Mesenchymal stem cell (in vitro differentiated cells and primary cell): ENCODE measurements around the gene TCF21.

Experiments
- DNase-seq: peaks from one replicate; pipeline ENCODE4 v3.0.0-alpha.2; 2013
- H2AFZ ChIP-seq: one replicate; pipeline ENCODE4 v1.6.1; 2013; ENCODE audit warnings: low read depth, mild to moderate bottlenecking, control low read depth, inconsistent platforms, low read length, moderate library complexity
- H2AK5ac ChIP-seq: 2 replicates; pipeline ENCODE4 v1.6.1; 2013; ENCODE audit warnings: low read length, moderate library complexity, mild to moderate bottlenecking, inconsistent platforms; ENCODE audit not compliant: severe bottlenecking
- H2BK120ac ChIP-seq: one replicate; pipeline ENCODE4 v1.6.1; 2013; ENCODE audit warnings: low read depth, mild to moderate bottlenecking, inconsistent platforms, low read length, moderate library complexity
- H2BK12ac ChIP-seq, 2 experiments: one replicate each; pipeline ENCODE4 v1.6.1; 2013; ENCODE audit warnings: inconsistent platforms in 2 of 2, low read length in 2 of 2, mild to moderate bottlenecking in 2 of 2, moderate library complexity in 2 of 2, control low read depth in 1 of 2
- H2BK15ac ChIP-seq: one replicate; pipeline ENCODE4 v1.6.1; 2013; ENCODE audit warnings: mild to moderate bottlenecking, low read depth, inconsistent platforms; ENCODE audit not compliant: poor library complexity, severe bottlenecking
- H2BK5ac ChIP-seq: 2 replicates; pipeline ENCODE4 v1.6.1; 2013; ENCODE audit warnings: low read depth, mild to moderate bottlenecking, low read length, control low read depth, inconsistent platforms; ENCODE audit not compliant: poor library complexity, severe bottlenecking
- H3K14ac ChIP-seq, 2 experiments: one replicate each; pipeline ENCODE4 v1.6.1; 2013; ENCODE audit warnings: inconsistent platforms in 2 of 2, low read length in 2 of 2, control low read depth in 1 of 2, mild to moderate bottlenecking in 1 of 2, moderate library complexity in 1 of 2
- H3K18ac ChIP-seq, 2 experiments: one replicate each; pipeline ENCODE4 v1.6.1; 2013; ENCODE audit warnings: inconsistent platforms in 2 of 2, low read length in 2 of 2, control low read depth in 1 of 2, low read depth in 1 of 2, mild to moderate bottlenecking in 1 of 2
- H3K23ac ChIP-seq, 2 experiments: one replicate each; pipeline ENCODE4 v1.6.1; 2013; ENCODE audit warnings: inconsistent platforms in 2 of 2, low read length in 2 of 2, mild to moderate bottlenecking in 2 of 2, moderate library complexity in 2 of 2, control low read depth in 1 of 2
- H3K27ac ChIP-seq: 2 replicates; pipeline ENCODE4 v1.5.1; 2013; ENCODE audit warnings: mild to moderate bottlenecking, moderate library complexity, low read length, control low read depth, inconsistent platforms; ENCODE audit not compliant: poor library complexity, severe bottlenecking
- H3K27me3 ChIP-seq, 2 experiments: 2 replicates each; pipeline versions ENCODE4 v1.6.1 to v1.7.0; 2013; ENCODE audit warnings: low read length in 2 of 2, mild to moderate bottlenecking in 2 of 2, moderate library complexity in 2 of 2, control low read depth in 1 of 2, inconsistent platforms in 1 of 2; ENCODE audit not compliant: control insufficient read depth in 1 of 2, insufficient read depth in 1 of 2
- H3K36me3 ChIP-seq, 2 experiments: 2 replicates each; pipeline versions ENCODE4 v1.6.1 to v1.7.0; 2013; ENCODE audit warnings: low read length in 2 of 2, control low read depth in 1 of 2, inconsistent platforms in 1 of 2, low read depth in 1 of 2, mild to moderate bottlenecking in 1 of 2; ENCODE audit not compliant: insufficient read depth in 2 of 2, control insufficient read depth in 1 of 2
- H3K4ac ChIP-seq, 2 experiments: one replicate each; pipeline ENCODE4 v1.6.1; 2013; ENCODE audit warnings: inconsistent platforms in 2 of 2, low read length in 2 of 2, mild to moderate bottlenecking in 2 of 2, moderate library complexity in 2 of 2, control low read depth in 1 of 2, low read depth in 1 of 2
- H3K4me1 ChIP-seq: 2 replicates; pipeline ENCODE4 v1.6.1; 2013; ENCODE audit warnings: low read depth, low read length, control low read depth; ENCODE audit not compliant: control insufficient read depth, insufficient read depth
- H3K4me2 ChIP-seq: 2 replicates; pipeline ENCODE4 v1.6.1; 2013; ENCODE audit warnings: low read length, mild to moderate bottlenecking, inconsistent platforms; ENCODE audit not compliant: poor library complexity, severe bottlenecking
- H3K4me3 ChIP-seq, 2 experiments: 2 replicates each; pipeline versions ENCODE4 v1.5.1 to v1.7.0; 2013; ENCODE audit warnings: low read length in 2 of 2, mild to moderate bottlenecking in 2 of 2, control low read depth in 1 of 2, low read depth in 1 of 2; ENCODE audit not compliant: insufficient read depth in 1 of 2
- H3K79me1 ChIP-seq: replicated peaks from 2 replicates; pipeline ENCODE4 v1.6.1; 2013; ENCODE audit warnings: mild to moderate bottlenecking, control low read depth, low read length, inconsistent platforms; ENCODE audit not compliant: poor library complexity, severe bottlenecking
- H3K9ac ChIP-seq: 2 replicates; pipeline ENCODE4 v1.7.0; 2013; ENCODE audit warnings: mild to moderate bottlenecking, low read length, moderate library complexity
- H3K9me3 ChIP-seq: 2 replicates; pipeline ENCODE4 v1.7.0; 2013; ENCODE audit warnings: mild to moderate bottlenecking, low read length; ENCODE audit not compliant: control insufficient read depth
- H4K8ac ChIP-seq: one replicate; pipeline ENCODE4 v1.6.1; 2013; ENCODE audit warnings: inconsistent platforms, mild to moderate bottlenecking, low read length, moderate library complexity
- H4K91ac ChIP-seq: one replicate; pipeline ENCODE4 v1.6.1; 2013; ENCODE audit warnings: mild to moderate bottlenecking, low read length, inconsistent platforms
- WGBS: methylation state at CpG from one replicate; pipeline ENCODE4 v1.1.7; 2013; ENCODE audit warnings: mixed read lengths; 5-methylcytosine and 5-hydroxymethylcytosine counted together

The TCF21 gene

DNA sequence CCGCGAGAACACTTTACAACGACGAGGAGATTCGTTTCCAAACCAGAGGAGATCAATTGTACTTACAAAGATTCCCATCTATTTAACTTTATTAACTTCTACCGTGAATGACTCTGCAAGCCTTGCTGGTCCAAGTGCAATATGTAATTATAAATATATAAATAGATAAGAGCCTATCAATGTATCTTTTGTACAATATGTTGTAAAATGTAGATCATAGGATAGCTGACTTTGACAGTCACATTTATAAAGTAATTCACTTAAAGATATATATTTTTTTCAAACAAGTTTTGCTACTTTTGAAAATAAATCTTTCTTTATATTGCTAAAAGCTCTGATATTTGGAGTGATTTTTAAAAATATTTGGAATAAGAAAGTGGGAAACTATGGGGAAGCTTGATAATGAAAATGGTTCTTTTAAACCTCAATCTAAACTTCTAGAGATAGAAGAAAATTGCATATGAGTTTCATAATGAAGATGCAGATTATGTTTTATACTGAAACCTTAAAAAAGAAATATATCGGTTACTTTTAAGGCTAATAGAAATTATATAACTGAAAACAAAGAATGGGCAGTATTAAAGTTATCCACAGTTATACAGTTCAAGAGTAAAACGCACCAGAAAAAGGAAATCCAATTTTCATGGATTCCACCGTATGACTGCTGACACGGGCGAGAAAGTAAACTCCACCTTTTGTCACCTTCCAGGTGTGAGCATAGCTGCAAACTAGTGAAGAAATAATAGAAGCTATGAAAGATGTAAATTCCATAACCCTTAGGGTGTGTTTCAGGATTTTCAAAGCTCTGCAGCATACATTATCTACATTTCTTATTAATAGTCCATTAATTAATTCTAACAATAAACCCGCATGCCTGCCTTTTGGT, 3.3 kb downstream of the TCF21 start:
- no peaks in the 10 kb centered on the region for H3K79me1 ChIP-seq
- H3K14ac ChIP-seq: no peak overlapping the region
- peak overlapping the region; percentile 38 for H3K9ac ChIP-seq
- no peak overlapping the region for H4K8ac ChIP-seq
- H3K27ac ChIP-seq: no peak overlapping the region
- H2AK5ac ChIP-seq: no peak overlapping the region
- no peak overlapping the region for H4K91ac ChIP-seq
- DNase-seq: no peak
- no peak overlapping the region for H2BK15ac ChIP-seq
- H2AFZ ChIP-seq: no peak overlapping the region
- H3K4ac ChIP-seq: no peak overlapping the region
- H3K18ac ChIP-seq: peak overlapping the region; percentile 16 to 67
- H3K9me3 ChIP-seq: no peaks in the 10 kb centered on the region
- H3K27me3 ChIP-seq: peaks cover 87 to 90% of the 10 kb centered on the region in 2 experiments
- peaks cover 28% of the 10 kb centered on the region for H3K4me1 ChIP-seq
- H2BK120ac ChIP-seq: peak overlapping the region; percentile 75
- no peaks in the 10 kb centered on the region for H3K36me3 ChIP-seq
- H3K4me2 ChIP-seq: no peak overlapping the region
- 5% methylated on average over 10 of the region's 12 CpGs for WGBS
- H2BK12ac ChIP-seq: peak overlapping the region in 1 of 2 experiments; percentile 21
- no peak overlapping the region for H2BK5ac ChIP-seq
- peak overlapping the region in 1 of 2 experiments; percentile 83 for H3K4me3 ChIP-seq
- peak overlapping the region in 1 of 2 experiments; percentile 66 for H3K23ac ChIP-seq

DNA sequence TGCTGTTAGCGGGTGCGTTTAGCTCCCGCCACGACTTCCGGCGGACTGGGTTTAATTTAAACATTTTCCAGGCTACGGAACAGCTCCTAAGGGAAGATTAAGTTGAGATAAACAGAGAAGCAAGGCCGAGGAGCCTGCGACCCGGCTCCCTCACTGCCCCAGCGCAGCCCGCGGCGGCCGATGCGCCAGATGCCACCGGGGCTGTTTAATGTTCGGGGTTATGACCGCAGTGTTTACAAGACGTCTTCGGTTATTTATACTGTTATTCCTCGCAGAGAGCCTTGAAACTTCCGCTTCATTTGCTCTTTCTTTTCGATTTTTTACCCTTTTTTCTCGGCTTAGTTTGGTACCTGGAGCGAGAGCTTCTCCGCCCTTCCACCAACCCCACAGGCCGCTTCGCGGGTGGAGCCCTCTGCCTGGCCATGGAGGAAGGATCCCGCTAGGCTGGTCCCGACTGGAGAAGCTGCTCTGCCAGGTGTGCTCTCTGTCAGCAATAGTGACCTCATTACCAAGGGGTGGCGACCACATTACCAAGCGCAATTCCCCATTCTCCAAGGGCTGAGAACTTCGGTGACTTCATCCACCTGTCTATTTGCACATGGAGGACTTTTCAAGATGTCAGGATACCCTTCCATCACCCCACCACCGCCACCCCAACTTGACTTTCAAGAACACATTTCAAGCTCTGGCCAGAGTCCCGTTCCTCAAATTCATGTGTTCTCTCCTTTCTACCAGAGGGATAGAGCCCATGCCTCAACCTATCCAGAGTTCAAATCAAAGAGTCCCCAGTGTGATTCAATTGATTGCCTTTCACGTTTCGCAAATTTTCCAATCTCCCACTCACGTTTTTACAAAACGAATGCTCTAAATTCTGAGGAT, 4.1 kb downstream of the TCF21 start:
- Histone ChIP-seq H3K9ac (no peak overlapping the region), H3K4me2 (peak overlapping the region; percentile 42), H3K23ac (no peak overlapping the region), H2AK5ac (no peak overlapping the region), H2BK15ac (peak overlapping the region; percentile 16), H3K4me3 (no peak overlapping the region), H2AFZ (no peak overlapping the region), H2BK120ac (peak overlapping the region; percentile 82), H3K27me3 (peaks cover 87 to 89% of the 10 kb centered on the region in 2 experiments), H3K18ac (peak overlapping the region; percentile 13 to 80), H3K4ac (peak overlapping the region; percentile 21 to 55), H4K91ac (no peak overlapping the region), H3K14ac (peak overlapping the region in 1 of 2 experiments; percentile 5), H4K8ac (peak overlapping the region; percentile 57), H2BK5ac (no peak overlapping the region), H3K4me1 (peaks cover 28% of the 10 kb centered on the region), H3K9me3 (no peaks in the 10 kb centered on the region), H2BK12ac (peak overlapping the region; percentile 46 to 78), H3K27ac (no peak overlapping the region), H3K79me1 (no peaks in the 10 kb centered on the region), H3K36me3 (no peaks in the 10 kb centered on the region)
- WGBS: 4% methylated on average over 41 of the region's 41 CpGs
- peak; percentile 87 for DNase-seq

DNA sequence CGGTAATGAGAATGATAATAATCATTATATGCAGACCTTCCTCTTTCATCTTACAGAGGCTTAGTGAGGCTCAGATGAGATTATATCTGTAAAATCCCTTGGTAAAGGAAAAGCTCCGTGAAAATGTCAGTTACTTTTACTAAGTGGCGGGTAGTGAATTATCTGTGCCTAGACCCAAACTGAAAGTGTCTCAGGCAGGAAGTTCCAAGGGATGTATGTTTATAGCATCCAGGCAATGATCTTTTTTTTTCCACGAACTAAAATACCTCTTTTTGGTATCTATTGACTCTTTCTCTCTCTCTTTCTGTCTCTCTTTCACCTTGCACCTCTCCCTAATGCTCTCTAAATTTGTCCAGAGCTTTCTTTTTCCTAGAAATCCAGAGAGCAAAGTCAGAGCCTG, 5.0 kb downstream of the TCF21 start:
- H3K36me3 ChIP-seq: no peaks in the 10 kb centered on the region
- no peak overlapping the region for H4K91ac ChIP-seq
- H3K4ac ChIP-seq: peak overlapping the region; percentile 22 to 73
- H2AFZ ChIP-seq: no peak overlapping the region
- no peak overlapping the region for H2BK15ac ChIP-seq
- no peaks in the 10 kb centered on the region for H3K9me3 ChIP-seq
- no peak overlapping the region for H3K4me2 ChIP-seq
- peak overlapping the region in 1 of 2 experiments; percentile 64 for H3K18ac ChIP-seq
- 7% methylated on average over 3 of the region's 4 CpGs for WGBS
- H2BK120ac ChIP-seq: peak overlapping the region; percentile 88
- H3K27me3 ChIP-seq: peaks cover 83 to 86% of the 10 kb centered on the region in 2 experiments
- no peaks in the 10 kb centered on the region for H3K79me1 ChIP-seq
- H3K23ac ChIP-seq: no peak overlapping the region
- no peak overlapping the region for H2BK5ac ChIP-seq
- H3K4me3 ChIP-seq: no peak overlapping the region
- peaks cover 28% of the 10 kb centered on the region for H3K4me1 ChIP-seq
- H3K9ac ChIP-seq: no peak overlapping the region
- H2AK5ac ChIP-seq: no peak overlapping the region
- peak; percentile 45 for DNase-seq
- H4K8ac ChIP-seq: no peak overlapping the region
- H2BK12ac ChIP-seq: peak overlapping the region in 1 of 2 experiments; percentile 44
- H3K14ac ChIP-seq: no peak overlapping the region
- H3K27ac ChIP-seq: no peak overlapping the region
